Measurements from ENCODE around the gene HPSE2.

DNA sequence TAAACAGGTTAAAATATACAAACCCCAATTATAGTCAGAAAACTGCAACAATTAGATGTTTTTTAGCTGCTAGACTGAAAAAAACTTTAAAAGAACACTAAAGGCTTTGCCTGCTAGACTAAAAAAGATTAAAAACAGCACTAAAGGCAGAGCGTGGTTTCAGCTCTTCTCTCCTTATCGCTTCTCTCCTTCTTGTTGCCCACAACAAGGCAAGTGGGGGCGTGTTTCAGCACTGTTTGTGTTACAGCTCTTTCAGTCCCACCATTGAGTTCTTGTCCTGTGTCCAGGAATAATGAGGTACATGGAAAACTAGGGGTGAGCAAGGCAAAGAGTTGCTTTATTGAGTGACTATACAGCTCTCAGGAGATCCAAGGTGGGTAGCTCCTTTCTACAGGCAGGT, 112.3 kb downstream of the HPSE2 start:
- TF ChIP-seq, protein P1, sequence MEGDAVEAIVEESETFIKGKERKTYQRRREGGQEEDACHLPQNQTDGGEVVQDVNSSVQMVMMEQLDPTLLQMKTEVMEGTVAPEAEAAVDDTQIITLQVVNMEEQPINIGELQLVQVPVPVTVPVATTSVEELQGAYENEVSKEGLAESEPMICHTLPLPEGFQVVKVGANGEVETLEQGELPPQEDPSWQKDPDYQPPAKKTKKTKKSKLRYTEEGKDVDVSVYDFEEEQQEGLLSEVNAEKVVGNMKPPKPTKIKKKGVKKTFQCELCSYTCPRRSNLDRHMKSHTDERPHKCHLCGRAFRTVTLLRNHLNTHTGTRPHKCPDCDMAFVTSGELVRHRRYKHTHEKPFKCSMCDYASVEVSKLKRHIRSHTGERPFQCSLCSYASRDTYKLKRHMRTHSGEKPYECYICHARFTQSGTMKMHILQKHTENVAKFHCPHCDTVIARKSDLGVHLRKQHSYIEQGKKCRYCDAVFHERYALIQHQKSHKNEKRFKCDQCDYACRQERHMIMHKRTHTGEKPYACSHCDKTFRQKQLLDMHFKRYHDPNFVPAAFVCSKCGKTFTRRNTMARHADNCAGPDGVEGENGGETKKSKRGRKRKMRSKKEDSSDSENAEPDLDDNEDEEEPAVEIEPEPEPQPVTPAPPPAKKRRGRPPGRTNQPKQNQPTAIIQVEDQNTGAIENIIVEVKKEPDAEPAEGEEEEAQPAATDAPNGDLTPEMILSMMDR (IDR thresholded peaks at IDR 0.05), result no peak
- no peak for TF ChIP-seq POLR2AphosphoS5 (IDR thresholded peaks at IDR 0.05; ENCODE audit: insufficient read depth in 1 of 2, low read depth in 1 of 2)

All from vagina (tissue), 2 donors.